ENCODE measurements around the gene ZNF335. TPM values are rescaled to one million over a fixed set of nuclear protein-coding genes. Genes with fewer than 3 reads are reported as not detected.

Gene ZNF335
- total and polyA plus RNA-seq, 2 of the 8 experiments (the other 6 are each of a cell fraction or from before 2014, with no cell fraction given): 12.4 to 14.6 TPM

DNA sequence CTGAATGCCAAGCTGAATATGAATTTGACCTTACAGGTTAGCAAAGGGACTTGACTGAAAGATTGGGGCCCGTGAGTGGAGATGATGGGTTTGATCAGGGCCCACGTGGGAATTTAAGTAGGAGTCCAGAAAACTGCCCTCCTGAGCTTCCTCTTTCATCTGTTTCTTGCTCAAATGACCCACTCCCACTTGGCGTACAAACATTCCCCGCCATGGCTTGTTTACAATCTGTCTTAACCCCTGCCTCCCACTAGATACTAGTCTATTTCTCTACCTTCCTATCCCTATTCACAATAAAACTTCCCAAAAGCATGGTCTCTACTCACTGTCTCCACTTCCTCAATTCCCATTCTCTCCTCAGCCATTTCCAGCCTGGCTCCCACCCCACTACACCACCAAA, 46.1 kb upstream of the ZNF335 start:
- H3K79me2 ChIP-seq (ENCODE audit: control insufficient read depth in 1 of 2, insufficient read depth in 2 of 2, low read length in 2 of 2): no peaks in the 10 kb centered on the region
- H2BK15ac ChIP-seq (ENCODE audit: low read length): no peak overlapping the region
- H4K20me1 ChIP-seq (replicated peaks in 1 of 2; ENCODE audit: control insufficient read depth in 1 of 2, insufficient read depth in 2 of 2, low read length in 2 of 2): peaks cover 0 to 5% of the 10 kb centered on the region in 2 experiments
- H3K4me3 ChIP-seq (ENCODE audit: extremely low read depth in 1 of 4, insufficient read depth in 2 of 4, low read depth in 3 of 4, low read length in 4 of 4): no peak overlapping the region
- peaks cover 0 to 4% (median 2%) of the 10 kb centered on the region in 4 experiments; a peak in 3 of 7 replicates for H3K27me3 ChIP-seq (replicated peaks in 1 of 4; ENCODE audit: control insufficient read depth in 3 of 4, extremely low read depth in 1 of 4, insufficient read depth in 3 of 4, low read length in 3 of 4)
- H2AFZ ChIP-seq (ENCODE audit: low read length): no peak overlapping the region
- H2BK5ac ChIP-seq (ENCODE audit: low read depth, low read length): no peak overlapping the region
- peaks cover 11% of the 10 kb centered on the region for H3K23me2 ChIP-seq (ENCODE audit: low read depth, low read length)
- no peaks in the 10 kb centered on the region for H3K36me3 ChIP-seq (ENCODE audit: control insufficient read depth in 2 of 4, insufficient read depth in 4 of 4, low read length in 3 of 4)
- no peak overlapping the region for H3K4ac ChIP-seq (replicated peaks; ENCODE audit: insufficient read length, low read depth, low read length)
- H2BK20ac ChIP-seq (ENCODE audit: low read length): no peak overlapping the region
- no peak overlapping the region for H4K91ac ChIP-seq (replicated peaks; ENCODE audit: insufficient read length, low read length)
- DNase-seq (ENCODE audit: low read depth in 1 of 2, low spot score in 2 of 2) (no peak), FAIRE-seq (no peak)
- H2AK5ac ChIP-seq (ENCODE audit: low read depth, low read length): no peak overlapping the region
- ChIA-PET CTCF (ENCODE audit: partially characterized antibody) (interaction anchor here (0.5 to 2.4 kb wide), 11 partner anchors 11 to 331 kb away, joined by 3 to 16 read pairs (median 3); partner anchors contain the start of gene SLC12A5), POLR2A (ENCODE audit: partially characterized antibody) (interaction anchor here (0.7 to 1.7 kb wide), 3 partner anchors 9 to 71 kb away, joined by 3 to 4 read pairs (median 3); no protein-coding TSS in a partner anchor)
- no peak for TF ChIP-seq SAP30 (IDR thresholded peaks at IDR 0.05; ENCODE audit: insufficient read depth, insufficient replicate concordance, low read length)
- no peak for TF ChIP-seq CEBPB (IDR thresholded peaks at IDR 0.05; ENCODE audit: low read depth, low read length)
- TF ChIP-seq RXRA (IDR thresholded peaks at IDR 0.05; ENCODE audit: insufficient read depth, low read depth, low read length): no peak
- TF ChIP-seq CTBP2 (IDR thresholded peaks at IDR 0.05; ENCODE audit: borderline replicate concordance, insufficient read depth, insufficient read length, low read length): no peak
- TF ChIP-seq, protein P1, sequence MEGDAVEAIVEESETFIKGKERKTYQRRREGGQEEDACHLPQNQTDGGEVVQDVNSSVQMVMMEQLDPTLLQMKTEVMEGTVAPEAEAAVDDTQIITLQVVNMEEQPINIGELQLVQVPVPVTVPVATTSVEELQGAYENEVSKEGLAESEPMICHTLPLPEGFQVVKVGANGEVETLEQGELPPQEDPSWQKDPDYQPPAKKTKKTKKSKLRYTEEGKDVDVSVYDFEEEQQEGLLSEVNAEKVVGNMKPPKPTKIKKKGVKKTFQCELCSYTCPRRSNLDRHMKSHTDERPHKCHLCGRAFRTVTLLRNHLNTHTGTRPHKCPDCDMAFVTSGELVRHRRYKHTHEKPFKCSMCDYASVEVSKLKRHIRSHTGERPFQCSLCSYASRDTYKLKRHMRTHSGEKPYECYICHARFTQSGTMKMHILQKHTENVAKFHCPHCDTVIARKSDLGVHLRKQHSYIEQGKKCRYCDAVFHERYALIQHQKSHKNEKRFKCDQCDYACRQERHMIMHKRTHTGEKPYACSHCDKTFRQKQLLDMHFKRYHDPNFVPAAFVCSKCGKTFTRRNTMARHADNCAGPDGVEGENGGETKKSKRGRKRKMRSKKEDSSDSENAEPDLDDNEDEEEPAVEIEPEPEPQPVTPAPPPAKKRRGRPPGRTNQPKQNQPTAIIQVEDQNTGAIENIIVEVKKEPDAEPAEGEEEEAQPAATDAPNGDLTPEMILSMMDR (IDR thresholded peaks at IDR 0.05; ENCODE audit: control extremely low read depth in 1 of 3, insufficient read depth in 1 of 3, low read depth in 1 of 3, low read length in 3 of 3): no peak
- TF ChIP-seq TEAD4 (IDR thresholded peaks at IDR 0.05; ENCODE audit: low read depth, low read length): no peak
- TF ChIP-seq TBP (IDR thresholded peaks at IDR 0.05; ENCODE audit: low read depth, low read length): no peak
- TF ChIP-seq HDAC2 (IDR thresholded peaks at IDR 0.05; ENCODE audit: borderline replicate concordance in 1 of 2, low read depth in 2 of 2, low read length in 2 of 2): no peak
- TF ChIP-seq ZNF274 (IDR thresholded peaks at IDR 0.05; ENCODE audit: borderline replicate concordance, extremely low read depth, low read length): no peak
- no peaks in the 10 kb centered on the region for H3K79me1 ChIP-seq (ENCODE audit: low read depth, low read length)
- H2BK120ac ChIP-seq (replicated peaks; ENCODE audit: low read depth, low read length): no peak overlapping the region
- no peak overlapping the region for H3K27ac ChIP-seq (ENCODE audit: low read depth, low read length)
- H4K5ac ChIP-seq (ENCODE audit: insufficient read length, low read depth, low read length): no peak overlapping the region
- no peak overlapping the region for H4K8ac ChIP-seq (ENCODE audit: extremely low read depth, insufficient read depth, low read length)
- no peak overlapping the region for H3K4me2 ChIP-seq (ENCODE audit: insufficient read depth in 1 of 2, low read depth in 2 of 2, low read length in 2 of 2)
- peaks cover 0 to 4% (median under 1%) of the 10 kb centered on the region in 4 experiments; a peak in 3 of 7 replicates for H3K4me1 ChIP-seq (replicated peaks in 1 of 4; ENCODE audit: control insufficient read depth in 3 of 4, insufficient read depth in 4 of 4, low read length in 3 of 4)
- H3K9ac ChIP-seq (replicated peaks in 1 of 4; ENCODE audit: extremely low read depth in 1 of 4, low read depth in 3 of 4, low read length in 3 of 4): no peak overlapping the region
- H3K18ac ChIP-seq (ENCODE audit: extremely low read depth, low read length): no peak overlapping the region
- WGBS, 2 experiments (ENCODE audit: extremely low coverage in 1 of 2, insufficient coverage in 1 of 2, insufficient read length in 1 of 2, insufficient replicate concordance in 2 of 2, low coverage in 1 of 2, low lambda C conversion rate in 2 of 2, missing lambda C conversion rate in 1 of 2): 82% methylated on average over 4 of the region's 4 CpGs; no CpG with 5 or more reads in 1 of the 2 experiments
- H3K23ac ChIP-seq (ENCODE audit: insufficient read length): no peak overlapping the region
- H2BK12ac ChIP-seq (ENCODE audit: low read depth, low read length): no peak overlapping the region
- H3K56ac ChIP-seq (replicated peaks; ENCODE audit: insufficient read length, low read depth, low read length): no peak overlapping the region
- H3K9me3 ChIP-seq (ENCODE audit: insufficient read depth in 2 of 2, low read depth in 1 of 2, low read length in 1 of 2): no peaks in the 10 kb centered on the region
- no peak overlapping the region for H3K14ac ChIP-seq (ENCODE audit: insufficient read length)

Data from H1 (cell line).